Fibroblast of pulmonary artery (primary cell): ENCODE data around the gene BAIAP2L1.

ENCODE experiments used
- DNase-seq: peaks from one replicate; pipeline ENCODE4 v3.0.0-alpha.2; 2010; ENCODE audit warnings: low read depth
- H3K4me3 ChIP-seq: replicated peaks from 2 replicates; pipeline ENCODE4 v1.5.1; 2011; ENCODE audit warnings: low read depth, mild to moderate bottlenecking, control low read depth, low read length, moderate library complexity
- TF ChIP-seq, protein P1 (sequence below): IDR thresholded peaks from 2 replicates; pipeline ENCODE4 v1.5.1; 2011; ENCODE audit warnings: mild to moderate bottlenecking, control low read depth, low read length, inconsistent platforms; ENCODE audit errors: missing control alignments

BAIAP2L1 gene

GRCh38 chr7:98346515-98347069 lies 54.3 kb downstream of the BAIAP2L1 start:
- TF ChIP-seq, protein P1, sequence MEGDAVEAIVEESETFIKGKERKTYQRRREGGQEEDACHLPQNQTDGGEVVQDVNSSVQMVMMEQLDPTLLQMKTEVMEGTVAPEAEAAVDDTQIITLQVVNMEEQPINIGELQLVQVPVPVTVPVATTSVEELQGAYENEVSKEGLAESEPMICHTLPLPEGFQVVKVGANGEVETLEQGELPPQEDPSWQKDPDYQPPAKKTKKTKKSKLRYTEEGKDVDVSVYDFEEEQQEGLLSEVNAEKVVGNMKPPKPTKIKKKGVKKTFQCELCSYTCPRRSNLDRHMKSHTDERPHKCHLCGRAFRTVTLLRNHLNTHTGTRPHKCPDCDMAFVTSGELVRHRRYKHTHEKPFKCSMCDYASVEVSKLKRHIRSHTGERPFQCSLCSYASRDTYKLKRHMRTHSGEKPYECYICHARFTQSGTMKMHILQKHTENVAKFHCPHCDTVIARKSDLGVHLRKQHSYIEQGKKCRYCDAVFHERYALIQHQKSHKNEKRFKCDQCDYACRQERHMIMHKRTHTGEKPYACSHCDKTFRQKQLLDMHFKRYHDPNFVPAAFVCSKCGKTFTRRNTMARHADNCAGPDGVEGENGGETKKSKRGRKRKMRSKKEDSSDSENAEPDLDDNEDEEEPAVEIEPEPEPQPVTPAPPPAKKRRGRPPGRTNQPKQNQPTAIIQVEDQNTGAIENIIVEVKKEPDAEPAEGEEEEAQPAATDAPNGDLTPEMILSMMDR: no peak
- DNase-seq: no peak
- H3K4me3 ChIP-seq: no peak overlapping the region

- no peak overlapping the region for H3K4me3 ChIP-seq
- DNase-seq: no peak
- TF ChIP-seq, protein P1: no peak
These were observed 59.8 kb downstream of the BAIAP2L1 start for GRCh38 chr7:98341106-98341505.

GRCh38 chr7:98339043-98339442 lies 61.8 kb downstream of the BAIAP2L1 start:
- TF ChIP-seq, protein P1: no peak
- H3K4me3 ChIP-seq: no peak overlapping the region
- no peak for DNase-seq

DNA sequence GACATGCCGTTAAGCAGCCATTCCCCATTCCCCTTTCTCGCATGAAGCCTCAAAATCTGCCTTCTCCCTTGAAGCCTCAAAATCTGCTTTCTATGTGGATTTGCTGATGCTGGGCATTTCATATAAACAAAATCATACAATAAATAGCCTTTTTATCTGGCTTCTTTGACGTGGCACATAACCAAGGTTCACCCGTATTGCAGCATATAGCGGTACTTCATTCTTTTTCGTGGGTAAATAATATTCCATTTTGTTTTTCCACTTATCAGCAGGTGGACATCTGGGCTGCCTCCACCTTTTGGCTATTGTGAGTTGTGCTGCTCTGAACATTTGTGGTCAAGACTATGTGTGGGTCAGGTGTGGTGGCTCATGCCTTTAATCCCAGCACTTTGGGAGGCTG lies 62.4 kb downstream of the BAIAP2L1 start:
- TF ChIP-seq, protein P1: no peak
- DNase-seq: no peak
- no peak overlapping the region for H3K4me3 ChIP-seq

DNA sequence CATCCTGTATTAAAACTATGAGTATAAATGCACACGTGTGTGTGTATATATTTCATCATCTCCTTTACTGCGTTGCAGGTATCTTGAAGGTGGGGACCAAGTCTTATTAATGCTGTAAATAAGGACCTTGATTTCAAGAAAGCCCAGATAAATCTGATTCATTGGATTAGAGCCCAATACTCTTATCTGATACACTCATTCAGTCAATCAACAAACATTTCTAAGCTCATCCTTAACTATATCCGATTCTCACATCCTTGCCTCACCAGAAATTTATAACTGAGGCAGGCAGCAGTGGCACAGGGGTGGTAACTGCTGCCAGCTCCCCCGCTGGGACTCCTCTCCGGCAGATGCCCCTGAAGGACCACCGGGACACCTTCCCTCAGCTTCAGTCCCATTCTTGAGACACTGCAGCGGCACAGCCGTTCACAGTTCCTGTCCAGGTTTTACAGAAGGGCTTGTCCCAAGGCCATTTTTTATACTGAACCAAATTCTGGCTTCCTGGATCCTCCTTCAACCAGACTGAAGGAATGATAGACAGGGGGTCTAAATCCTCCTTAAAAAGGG lies 65.4 kb downstream of the BAIAP2L1 start:
- H3K4me3 ChIP-seq: no peak overlapping the region
- TF ChIP-seq, protein P1: no peak
- DNase-seq: no peak

DNA sequence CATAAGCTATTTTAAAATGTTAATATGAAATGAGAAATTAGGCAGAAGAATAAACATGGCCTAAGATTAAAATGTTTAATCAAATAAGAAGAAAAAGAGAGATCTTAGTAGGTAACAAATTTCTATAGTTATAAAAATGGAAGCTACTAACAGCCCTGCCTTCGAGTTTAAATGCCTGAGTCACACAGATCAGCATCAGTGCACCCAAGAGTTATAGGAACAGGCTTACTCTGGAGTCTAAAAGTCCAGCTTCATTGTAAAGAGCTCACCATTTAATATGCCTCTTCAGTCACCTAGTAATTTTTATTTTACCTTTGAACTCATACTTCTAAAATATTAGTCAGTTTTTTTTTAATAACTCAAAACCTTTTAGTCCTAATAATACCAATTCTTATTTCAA lies 66.8 kb downstream of the BAIAP2L1 start:
- no peak overlapping the region for H3K4me3 ChIP-seq
- DNase-seq: no peak
- TF ChIP-seq, protein P1: no peak

DNA sequence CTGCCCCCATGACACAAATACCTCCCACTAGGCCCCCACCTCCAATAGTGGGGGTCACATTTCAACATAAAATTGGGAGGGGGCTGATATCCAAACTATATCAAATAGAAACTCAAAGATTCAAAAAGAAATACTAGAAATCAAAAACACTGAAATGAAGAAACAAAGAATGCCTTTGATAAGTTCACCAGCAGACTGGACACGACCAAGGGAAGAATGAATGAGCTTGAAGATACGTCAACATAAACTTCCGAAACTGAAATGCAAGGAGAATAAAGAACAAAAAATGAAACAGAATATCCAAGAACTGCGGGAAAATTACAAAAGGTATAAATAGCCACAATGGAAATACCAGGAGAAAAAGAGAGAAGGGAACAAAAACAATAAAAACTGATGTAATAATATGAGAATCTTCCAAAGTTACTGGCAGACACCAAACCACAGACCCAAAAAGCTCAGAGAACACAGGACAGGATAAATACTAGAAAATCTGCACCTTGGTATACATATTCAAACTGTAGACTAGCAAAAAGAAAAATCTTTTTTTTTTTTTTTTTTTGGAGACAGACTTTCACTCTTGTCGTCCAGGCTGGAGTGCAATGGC lies 69.9 kb downstream of the BAIAP2L1 start:
- no peak overlapping the region for H3K4me3 ChIP-seq
- TF ChIP-seq, protein P1: no peak
- no peak for DNase-seq
